PFSK-1 (cell line): ENCODE data around the gene MCM10.

Experiments used
- FOXP2 ChIP-seq: optimal IDR thresholded peaks from 2 replicates; pipeline ENCODE3; 2011; ENCODE audit warnings: borderline replicate concordance, control low read depth, inconsistent platforms; ENCODE audit not compliant: insufficient read depth; ENCODE audit errors: extremely low read length, extremely low read depth
- POLR2AphosphoS5 ChIP-seq: IDR thresholded peaks from 2 replicates; pipeline ENCODE4 v1.6.1; 2012; ENCODE audit warnings: low read depth, mild to moderate bottlenecking, control low read depth, low read length, moderate library complexity
- SIN3A ChIP-seq: IDR thresholded peaks from 2 replicates; pipeline ENCODE4 v1.6.1; 2012; ENCODE audit warnings: mild to moderate bottlenecking, low read length, moderate library complexity, borderline replicate concordance; ENCODE audit not compliant: insufficient read depth
- TAF1 ChIP-seq: IDR thresholded peaks from 2 replicates; pipeline ENCODE4 v1.6.1; 2012; ENCODE audit warnings: low read length, control low read depth, borderline replicate concordance; ENCODE audit not compliant: insufficient read depth
- TF ChIP-seq, protein P1 (sequence below), 2 experiments: IDR thresholded peaks; 2 replicates each; pipeline versions ENCODE4 v1.6.1 to v1.8.0; 2011 to 2012; ENCODE audit warnings: low read depth in 2 of 2, low read length in 2 of 2, control low read depth in 1 of 2, inconsistent platforms in 1 of 2, mild to moderate bottlenecking in 1 of 2, moderate library complexity in 1 of 2; ENCODE audit not compliant: insufficient read depth in 1 of 2

The MCM10 gene

DNA sequence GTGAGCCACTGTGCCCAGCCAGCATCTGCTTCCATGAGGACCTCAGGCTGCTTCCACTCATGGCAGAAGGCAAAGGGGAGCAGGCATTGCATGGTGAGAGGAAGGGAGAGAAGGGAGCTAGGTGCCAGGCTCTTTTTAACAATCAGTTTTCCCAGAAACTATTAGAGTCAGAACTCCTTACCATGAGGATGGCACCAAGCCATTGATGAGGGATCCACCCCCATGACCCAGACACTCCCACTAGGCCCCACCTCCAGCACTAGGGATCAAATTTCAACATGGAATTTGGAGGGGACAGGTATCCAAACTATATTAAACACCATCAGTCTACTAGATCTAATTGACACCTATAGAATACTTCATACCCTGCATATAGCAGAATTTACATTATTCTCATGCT lies 14.2 kb upstream of the MCM10 start:
- no peak for TF ChIP-seq SIN3A
- no peak for TF ChIP-seq TAF1

DNA sequence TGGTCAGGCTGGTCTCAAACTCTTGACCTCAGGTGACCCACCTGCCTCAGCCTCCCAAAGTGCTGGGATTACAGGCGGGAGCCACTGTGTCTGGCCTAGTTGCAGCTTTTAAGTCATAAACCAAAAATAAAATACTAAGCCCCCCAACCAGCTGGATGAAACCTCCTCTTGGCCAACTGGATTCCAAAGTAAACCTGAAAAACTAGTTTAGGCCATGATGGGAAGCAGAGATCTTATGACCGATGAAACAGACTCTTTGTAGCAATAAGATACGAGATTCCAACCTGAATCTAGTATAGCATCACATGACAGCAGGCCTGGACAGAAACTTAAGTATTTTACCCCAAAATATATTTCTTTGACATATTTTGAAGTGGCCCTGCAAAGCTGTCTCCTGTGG lies 9.1 kb upstream of the MCM10 start:
- TF ChIP-seq FOXP2 (no peak), SIN3A (no peak), TAF1 (no peak), POLR2AphosphoS5 (no peak)
- TF ChIP-seq, protein P1, sequence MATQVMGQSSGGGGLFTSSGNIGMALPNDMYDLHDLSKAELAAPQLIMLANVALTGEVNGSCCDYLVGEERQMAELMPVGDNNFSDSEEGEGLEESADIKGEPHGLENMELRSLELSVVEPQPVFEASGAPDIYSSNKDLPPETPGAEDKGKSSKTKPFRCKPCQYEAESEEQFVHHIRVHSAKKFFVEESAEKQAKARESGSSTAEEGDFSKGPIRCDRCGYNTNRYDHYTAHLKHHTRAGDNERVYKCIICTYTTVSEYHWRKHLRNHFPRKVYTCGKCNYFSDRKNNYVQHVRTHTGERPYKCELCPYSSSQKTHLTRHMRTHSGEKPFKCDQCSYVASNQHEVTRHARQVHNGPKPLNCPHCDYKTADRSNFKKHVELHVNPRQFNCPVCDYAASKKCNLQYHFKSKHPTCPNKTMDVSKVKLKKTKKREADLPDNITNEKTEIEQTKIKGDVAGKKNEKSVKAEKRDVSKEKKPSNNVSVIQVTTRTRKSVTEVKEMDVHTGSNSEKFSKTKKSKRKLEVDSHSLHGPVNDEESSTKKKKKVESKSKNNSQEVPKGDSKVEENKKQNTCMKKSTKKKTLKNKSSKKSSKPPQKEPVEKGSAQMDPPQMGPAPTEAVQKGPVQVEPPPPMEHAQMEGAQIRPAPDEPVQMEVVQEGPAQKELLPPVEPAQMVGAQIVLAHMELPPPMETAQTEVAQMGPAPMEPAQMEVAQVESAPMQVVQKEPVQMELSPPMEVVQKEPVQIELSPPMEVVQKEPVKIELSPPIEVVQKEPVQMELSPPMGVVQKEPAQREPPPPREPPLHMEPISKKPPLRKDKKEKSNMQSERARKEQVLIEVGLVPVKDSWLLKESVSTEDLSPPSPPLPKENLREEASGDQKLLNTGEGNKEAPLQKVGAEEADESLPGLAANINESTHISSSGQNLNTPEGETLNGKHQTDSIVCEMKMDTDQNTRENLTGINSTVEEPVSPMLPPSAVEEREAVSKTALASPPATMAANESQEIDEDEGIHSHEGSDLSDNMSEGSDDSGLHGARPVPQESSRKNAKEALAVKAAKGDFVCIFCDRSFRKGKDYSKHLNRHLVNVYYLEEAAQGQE (IDR thresholded peaks at IDR 0.05; ENCODE audit: insufficient read depth in 1 of 2, low read depth in 2 of 2, low read length in 2 of 2): no peak

GRCh38 chr10:13158401-13158800 lies 3.0 kb upstream of the MCM10 start:
- TF ChIP-seq POLR2AphosphoS5 (no peak), SIN3A (no peak), TAF1 (no peak), FOXP2 (no peak)
- TF ChIP-seq, protein P1 (IDR thresholded peaks at IDR 0.05; ENCODE audit: insufficient read depth in 1 of 2, low read depth in 2 of 2, low read length in 2 of 2): no peak

- TF ChIP-seq FOXP2 (no peak), TAF1 (no peak), SIN3A (no peak), POLR2AphosphoS5 (no peak)
- TF ChIP-seq, protein P1 (IDR thresholded peaks at IDR 0.05; ENCODE audit: insufficient read depth in 1 of 2, low read depth in 2 of 2, low read length in 2 of 2): no peak
Observed at GRCh38 chr10:13161857-13162271, 506 bp downstream of the MCM10 start.

DNA sequence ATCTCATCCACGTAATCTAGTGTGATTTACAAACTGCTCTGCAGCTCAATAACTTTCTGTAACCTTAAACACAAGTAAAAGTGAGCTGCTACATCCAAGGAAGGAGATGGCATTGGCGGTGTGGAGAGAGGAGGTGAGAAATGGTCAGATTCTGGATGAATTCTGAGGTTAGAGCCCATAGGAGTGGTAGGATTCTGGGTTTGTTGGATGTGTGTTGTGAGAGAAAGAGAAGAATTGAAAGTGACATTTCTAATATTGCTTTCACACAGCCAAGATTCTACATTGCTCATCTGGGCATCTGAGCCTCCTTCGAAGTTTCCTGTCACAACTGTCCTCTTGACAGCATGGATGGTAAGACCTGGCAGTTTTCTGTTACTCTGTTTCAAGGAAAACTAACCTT lies 2.5 kb downstream of the MCM10 start:
- no peak for TF ChIP-seq TAF1
- TF ChIP-seq FOXP2: no peak
- no peak for TF ChIP-seq POLR2AphosphoS5
- TF ChIP-seq, protein P1 (IDR thresholded peaks at IDR 0.05; ENCODE audit: insufficient read depth in 1 of 2, low read depth in 2 of 2, low read length in 2 of 2): no peak
- TF ChIP-seq SIN3A: no peak
